CD4-positive, alpha-beta T cell treated with Interleukin-2 at 100 ng/mL for 4 hours (primary cell): ENCODE results near the gene RPS10.
"Not testable (repeated sequence)": the region's sequence is repeated elsewhere in the genome, so short reads cannot be mapped to it uniquely, and the experiment has no call there.

Experiments used
- DNase-seq: peaks from one replicate; pipeline ENCODE4 v3.0.0-alpha.2; 2020; ENCODE audit warnings: low spot score

Gene RPS10

DNA sequence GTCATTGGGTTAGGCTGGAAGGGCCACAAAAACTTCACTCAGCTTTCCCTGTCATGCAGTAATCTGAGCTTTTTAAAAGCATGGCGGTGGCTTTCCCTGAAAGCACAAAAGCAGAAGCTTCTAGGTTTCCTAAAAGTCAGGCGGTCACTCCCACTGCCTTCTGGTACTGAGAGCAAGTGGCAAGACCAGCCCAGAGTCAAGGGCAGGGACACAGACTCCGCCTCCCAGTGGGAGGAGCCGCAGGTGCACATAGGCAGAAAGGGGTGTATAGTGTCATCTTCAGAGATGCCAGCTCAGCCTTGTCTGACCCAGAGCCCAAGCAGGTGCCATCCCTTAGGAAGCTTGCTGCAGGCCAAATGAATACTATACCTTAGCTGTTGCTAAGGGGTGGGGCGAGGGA, 22.0 kb upstream of the RPS10 start:
- no peak for DNase-seq

DNA sequence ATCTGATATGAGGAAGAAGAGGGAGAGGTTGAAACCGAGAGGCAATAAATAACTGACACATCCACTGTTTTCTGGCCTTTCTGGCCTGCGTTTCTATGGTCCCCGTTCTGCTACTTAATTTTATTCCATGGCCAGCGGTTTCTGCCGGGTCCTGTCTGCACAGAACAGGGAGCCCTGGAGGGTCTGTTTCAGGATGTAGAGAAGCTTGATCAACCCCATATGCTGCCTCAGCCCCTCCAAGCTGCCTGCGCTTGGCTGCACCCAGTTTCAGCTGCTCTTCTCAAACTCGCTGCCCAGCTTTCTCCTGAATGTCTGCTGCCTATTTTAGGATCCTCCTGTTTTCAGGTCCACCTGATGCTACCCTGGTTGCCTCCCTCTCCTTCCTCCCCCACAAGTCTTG, 21.5 kb upstream of the RPS10 start:
- DNase-seq, result no peak

DNA sequence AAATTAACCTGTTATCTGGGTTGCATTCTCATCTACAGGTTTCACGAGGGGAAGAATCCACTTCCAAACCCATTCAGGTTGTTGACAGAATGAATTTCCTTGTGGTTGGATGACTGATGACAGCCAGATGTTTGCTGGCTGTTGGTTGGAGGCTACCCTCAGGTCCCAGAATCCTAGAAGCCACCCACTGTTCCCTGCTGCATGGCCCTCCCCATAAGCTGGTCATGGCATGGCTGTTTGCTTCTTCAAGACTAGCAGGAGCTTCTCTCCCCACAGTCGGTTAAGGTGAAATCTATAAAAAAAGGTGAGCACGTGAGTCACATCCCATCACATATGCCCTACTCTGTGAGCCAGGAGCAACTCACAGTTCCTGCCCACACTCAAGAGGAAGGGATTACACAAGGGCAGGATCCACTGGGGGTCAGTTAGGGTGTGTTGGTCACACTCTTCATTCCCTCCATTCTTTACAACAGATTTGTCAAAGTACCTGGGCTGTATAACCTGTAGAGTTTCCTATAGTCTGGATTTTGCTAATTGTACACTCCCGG, 19.5 kb upstream of the RPS10 start:
- DNase-seq, result no peak

DNA sequence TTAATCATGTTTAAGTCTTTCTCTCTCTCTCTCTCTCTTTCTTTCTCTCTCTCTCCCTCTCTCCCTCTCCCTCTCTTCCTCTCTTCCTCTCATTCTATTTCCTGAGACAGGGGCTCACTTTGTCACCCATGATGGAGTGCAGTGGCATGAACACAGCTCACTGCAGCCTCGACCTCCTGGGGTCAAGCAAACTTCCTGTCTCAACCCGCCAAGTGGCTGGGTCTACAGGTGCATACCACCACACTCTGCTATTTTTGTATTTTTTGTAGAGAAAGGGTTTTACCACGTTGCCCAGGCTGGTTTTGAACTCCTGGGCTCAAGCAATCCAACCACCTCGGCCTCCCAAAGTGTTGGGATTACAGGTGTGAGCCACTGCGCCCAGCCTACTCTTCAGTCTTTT, 15.7 kb upstream of the RPS10 start:
- no peak for DNase-seq

DNA sequence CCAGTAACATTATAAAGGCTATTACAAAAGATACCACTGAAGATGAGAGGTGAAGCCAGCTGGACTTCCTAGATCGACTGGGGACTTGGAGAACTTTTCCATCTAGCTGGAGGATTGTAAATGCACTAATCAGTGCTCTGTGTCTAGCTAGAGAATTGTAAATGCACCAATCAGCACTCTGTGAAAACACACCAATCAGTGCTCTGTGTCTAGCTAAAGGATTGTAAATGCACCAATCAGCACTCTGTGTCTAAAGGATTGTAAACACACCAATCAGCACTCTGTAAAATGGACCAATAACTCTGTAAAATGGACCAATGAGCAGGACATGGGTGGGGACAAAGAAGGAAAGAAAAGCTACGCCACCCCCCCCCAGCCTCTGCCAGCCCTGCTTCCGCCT, 13.6 kb upstream of the RPS10 start:
- no peak for DNase-seq

DNA sequence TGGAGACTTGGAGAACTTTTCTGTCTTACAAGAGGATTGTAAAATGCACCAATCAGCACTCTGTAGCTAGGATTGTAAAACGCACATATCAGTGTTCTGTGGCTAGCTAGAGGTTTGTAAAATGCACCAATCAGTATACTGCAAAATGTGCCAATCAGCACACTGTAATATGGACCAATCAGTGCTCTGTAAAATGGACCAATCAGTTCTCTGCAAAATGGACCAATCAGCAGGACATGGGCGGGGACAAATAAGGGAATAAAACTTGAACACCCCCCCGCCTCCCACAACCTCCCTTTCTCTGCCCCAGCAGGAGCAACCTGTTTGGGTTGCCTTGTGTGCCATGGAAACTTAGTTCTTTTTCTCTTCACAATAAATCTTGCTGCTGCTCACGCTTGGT, 12.8 kb upstream of the RPS10 start:
- DNase-seq, result no peak

DNA sequence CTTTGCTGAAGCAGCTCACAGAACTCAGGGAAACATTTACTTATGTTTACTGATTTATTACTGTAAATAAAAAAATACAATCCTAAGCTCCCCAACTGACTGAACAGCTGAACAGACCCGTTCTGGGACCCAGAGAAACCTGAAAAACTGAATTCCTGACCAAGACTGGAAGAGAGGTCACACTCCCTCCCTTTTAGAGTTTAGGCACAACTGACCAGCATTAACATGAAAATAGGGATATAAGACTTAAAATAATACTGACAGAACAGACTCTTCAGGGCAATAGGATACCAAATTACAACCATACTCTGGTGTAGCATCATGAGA, 11.7 kb upstream of the RPS10 start:
- DNase-seq, result no peak

DNA sequence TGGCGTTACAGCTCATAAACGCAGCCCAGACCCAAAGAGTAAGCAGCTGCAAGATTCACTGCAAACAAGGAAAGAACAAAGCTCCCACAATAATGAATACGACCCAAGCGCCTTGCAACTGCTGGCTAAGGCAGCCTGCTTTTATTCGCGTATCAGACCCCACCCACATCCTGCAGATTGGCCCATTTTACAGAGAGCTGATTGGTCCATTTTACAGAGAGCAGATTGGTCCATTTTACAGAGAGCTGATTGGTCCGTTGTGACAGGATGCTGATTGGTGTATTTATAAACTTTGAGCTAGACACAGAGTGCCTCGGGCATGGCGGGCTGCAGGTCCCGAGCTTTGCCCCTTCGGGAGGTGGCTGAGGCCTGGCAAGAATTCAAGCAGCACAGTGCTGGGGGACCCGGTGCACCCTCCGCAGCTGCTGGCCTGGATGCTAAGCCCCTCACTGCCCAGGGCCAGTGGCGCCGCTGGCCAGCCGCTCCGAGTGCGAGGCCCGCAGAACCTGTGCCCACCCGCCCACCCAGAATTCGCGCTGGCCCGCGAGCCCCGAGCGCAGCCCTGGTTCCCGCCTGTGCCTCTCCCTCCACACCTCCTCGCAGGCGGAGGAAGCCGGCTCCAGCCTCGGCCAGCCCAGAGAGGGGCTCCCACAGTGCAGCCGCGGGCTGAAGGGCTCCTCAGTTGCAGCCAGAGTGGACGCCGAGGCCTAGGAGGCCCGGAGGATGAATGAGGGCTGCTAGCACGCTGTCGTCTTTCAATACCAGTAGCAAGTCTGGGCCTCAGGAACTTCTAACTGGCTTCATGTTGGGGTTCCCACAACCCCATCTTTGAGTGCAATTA, 11.2 kb upstream of the RPS10 start:
- DNase-seq, result no peak

DNA sequence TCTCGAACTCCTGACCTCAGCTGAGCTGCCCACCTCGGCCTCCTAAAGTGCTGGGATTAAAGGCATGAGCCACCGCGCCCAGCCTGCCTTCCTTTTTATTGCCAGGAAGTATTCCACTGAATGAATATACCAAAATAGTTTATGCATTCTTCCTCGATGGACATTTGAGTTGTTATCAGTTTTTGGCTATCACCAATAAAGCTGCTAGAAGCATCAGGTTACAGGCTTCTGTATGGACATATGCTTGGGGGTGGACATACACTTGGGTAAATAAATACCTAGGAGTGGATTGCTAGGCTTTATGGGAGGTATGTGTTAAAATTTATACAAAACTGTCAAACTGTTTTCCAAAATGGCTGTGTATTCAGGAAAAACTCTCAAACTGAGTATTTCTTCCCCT, 10.0 kb upstream of the RPS10 start:
- no peak for DNase-seq

DNA sequence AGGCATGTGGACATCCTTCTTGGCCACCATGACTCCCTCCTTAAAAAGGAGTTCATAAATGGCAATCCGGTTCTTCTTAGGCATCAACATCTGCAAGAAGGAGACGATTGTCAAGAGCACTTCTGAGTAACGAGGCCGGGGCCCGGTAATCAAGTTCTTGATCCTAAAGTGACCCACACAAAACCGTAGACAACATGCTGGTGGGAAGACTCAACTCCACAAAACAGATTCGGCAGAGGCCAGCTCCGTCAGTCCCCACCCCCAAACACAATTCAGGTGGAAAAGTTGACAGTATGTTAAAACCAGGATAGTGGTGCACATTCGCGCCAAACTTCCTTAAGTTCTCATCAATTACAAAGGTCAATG, 754 bp downstream of the RPS10 start:
- peak; percentile 2 for DNase-seq

DNA sequence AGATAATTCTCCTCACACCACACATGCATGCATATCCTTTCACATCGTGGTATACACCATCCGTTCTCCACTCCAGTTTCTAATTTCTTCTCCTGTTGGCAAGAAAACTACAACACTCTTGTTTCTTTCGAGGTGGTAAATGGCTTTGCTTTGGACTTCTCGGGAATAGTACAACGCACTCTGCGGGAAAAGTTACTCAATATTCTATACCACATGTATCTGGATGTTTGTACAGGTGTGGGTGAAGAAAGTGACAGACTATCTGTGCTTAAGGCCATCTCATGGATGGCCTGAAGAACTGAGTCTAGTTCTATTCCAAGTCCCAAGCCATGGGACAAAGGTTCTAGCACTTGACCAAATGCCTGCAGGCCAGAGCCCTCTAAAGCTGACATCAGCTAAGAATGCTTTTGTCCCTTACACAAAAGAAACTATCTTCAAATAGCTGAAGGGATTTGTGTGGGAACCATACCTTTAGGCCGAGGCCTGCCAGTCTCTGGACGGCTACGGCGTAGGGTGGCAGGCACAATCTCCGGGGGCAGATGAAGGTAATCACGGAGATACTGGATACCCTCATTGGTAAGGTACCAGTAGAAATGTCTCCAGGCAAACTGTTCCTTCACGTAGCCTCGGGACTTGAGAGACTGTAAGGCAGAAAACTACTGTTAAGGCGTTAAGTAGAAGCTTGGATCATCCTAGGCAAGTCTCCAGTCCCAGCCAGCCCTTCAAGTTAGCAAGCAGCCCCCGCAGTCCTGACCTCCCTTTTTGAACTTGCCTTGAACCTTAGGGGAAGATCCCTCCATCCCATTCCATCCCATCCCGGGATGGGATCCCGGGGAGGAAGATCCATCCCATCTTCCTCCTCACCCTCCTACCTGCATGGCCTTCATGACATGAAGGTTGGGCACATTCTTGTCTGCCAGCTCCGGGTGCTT, 1.4 kb downstream of the RPS10 start:
- DNase-seq, result no peak

DNA sequence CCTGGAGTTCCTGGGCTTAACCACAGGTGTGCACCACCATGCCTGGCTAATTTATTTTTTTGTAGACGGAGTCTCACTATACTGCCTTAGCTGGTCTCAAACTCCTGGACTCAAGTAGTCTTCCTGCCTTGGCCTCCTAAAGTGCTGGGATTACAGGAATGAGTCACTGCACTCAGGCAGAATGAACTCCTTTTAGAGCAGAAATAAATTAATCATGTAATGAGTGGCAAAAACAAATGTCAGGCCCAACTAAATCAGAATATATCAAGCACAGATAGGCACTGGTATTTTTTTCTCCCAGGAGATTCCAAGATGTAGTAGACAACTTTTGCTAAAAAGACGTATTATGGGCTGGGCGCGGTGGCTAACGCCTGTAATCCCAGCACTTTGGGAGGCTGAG, 2.6 kb downstream of the RPS10 start:
- no peak for DNase-seq

DNA sequence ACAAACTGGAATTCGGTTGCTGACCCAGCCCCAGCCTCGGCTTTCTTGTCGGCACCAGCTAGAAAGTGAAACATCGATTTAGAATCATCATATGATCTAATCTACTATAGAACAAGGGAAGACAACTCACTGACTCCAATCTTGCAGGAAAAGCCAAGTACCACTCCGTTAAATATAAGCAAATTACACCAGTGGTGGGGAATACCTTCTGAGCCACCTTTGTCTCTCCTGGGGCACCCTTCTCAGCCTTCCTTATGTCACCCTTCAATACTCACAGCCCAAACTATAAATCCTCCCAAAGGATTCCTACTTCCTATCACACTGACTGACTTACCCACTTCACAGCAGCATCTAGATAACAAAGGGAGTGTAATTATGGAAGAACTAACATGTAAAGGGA, 7.5 kb downstream of the RPS10 start:
- no peak for DNase-seq

DNA sequence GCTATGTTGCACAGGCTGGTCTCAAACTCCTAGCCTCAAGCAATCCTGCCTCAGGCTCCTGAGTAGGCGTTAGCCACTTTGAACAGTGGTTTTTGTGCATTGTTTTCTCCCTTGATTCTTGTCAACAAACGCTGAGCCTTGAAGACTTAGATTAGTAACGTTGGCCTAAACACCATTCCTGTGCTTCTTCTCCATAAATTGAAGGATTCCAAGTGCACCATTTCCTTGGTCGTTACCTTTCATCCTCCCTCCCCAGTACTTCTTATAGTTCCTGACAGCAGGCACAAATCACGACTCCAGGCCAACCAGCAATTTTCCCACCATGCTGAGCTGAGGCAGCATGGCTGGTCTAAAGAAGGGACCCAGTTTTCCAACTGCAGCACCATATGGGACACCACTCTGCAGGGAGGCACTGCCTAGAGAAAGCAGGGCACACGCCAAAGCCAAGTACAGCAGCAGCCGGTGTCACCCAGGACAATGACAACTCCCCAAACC, 8.9 kb downstream of the RPS10 start:
- DNase-seq, result no peak

DNA sequence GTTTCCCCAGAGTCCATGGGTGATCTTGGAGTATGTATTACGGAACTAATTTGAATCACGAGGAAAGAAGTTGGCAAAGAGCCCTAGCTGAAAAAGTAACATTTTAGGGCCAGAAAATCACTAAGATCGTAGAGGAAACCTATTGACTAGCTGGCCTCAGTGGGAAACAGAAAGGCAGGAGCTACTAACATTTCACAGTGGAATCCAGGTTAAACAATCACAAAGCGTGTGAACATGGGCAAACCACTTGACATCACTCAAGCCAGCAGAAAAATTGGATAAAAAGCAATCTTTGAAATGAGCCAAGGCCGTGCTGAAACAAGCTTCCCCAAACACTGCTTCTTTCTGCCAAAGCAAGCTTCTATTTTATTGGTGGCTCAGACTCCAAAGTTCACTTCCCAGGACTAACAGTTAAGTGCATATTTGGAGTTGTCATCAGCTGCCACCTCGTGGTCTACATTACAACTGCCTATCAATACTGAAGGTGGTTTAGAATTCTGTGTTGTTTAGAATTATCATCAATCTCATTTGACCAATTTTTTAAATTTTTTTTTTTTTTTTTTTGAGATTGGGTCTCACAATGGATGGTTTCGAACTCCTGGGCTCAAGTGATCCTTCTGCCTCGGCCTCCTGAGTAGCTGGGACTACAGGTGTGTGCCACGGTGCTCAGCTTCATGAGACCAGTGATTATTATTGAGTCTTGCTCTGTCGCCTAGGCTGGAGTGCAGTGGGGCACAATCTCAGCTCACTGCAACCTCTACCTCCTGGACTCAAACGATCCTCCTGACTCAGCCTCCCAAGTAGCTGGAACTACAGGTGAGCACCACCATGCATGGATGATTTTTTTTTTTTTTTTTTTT, 10.6 kb downstream of the RPS10 start:
- DNase-seq, result peak; percentile 62

DNA sequence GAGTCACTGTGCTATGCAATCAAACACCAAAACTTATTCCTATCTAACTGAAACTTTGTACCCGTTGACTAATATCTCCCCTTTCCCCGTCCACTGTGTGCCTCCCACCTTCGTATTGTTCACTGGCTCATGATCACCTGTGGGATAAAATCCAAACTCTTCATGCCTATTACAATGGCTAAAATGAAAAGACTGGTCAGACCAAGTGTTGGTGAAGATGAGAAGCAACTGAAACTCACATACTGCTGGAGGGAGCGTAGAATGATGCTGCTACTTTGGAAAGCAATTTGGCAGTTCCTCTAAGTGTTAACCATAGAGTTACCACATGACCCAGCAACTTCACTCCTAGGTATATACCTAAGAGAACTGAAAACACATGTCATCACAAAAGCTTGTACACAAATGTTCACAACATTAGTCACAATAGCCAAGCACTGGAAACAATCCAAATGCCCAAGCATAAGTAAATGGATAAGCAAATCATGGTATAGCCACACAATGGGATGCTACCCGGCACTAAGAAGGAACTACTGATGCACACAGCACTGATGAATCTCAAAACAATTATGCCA, 13.1 kb downstream of the RPS10 start:
- DNase-seq, result no peak

DNA sequence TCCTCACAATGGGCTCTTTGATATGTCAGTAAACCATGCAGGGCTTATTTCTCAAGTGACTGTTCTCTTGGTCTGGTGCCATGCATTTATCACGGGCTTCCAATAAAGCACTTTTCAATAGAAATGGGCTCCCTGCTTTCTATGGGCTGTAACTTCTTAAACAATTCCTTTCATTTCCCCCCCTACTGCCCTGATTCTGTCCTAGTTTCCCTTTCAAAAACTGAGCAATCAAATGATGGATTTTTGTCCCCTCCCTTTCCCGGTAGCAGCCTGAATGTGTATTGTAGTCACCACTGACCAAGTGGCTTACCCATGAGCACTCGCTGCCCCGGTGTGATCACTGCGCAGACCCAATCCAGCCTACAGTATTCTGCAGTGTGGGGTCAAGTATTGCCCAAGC, 13.9 kb downstream of the RPS10 start:
- DNase-seq, result no peak

DNA sequence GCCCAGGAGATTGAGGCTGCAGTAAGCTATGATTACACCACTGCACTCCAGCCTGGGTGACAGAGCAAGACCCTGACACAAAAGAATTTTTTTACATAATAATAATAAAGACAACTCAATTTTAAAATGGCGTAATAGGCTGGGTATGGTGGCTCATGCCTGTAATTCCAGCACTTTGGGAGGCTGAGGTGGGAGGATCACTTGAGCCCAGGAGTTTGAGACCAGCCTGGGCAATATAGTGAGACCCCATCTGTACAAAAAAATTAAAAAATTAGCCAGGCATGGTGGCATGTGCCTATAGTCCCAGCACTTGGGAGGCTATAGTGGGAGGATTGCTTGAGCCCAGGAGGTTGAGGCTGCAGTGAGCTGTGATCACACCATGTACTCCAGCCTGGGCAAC, 18.0 kb downstream of the RPS10 start:
- DNase-seq, result not testable (repeated sequence)

DNA sequence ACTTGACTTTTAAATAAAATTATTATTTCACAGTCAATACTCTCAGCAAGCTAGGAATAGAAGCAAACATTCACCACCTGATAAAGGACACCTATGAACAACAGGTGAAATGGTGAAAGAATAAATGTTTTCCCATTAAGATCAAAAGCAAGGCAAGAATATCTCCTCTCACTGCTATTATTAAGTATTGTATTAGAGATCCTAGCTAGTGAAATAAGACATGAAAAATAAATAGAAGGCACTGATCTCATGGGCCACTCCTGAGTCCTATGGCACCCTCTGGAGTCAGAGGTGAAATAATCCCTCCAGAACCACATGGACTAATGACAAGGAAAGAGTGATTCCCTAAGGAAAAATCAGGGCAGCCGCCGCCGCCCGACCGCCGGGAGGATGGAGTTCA, 29.4 kb downstream of the RPS10 start:
- no peak for DNase-seq

DNA sequence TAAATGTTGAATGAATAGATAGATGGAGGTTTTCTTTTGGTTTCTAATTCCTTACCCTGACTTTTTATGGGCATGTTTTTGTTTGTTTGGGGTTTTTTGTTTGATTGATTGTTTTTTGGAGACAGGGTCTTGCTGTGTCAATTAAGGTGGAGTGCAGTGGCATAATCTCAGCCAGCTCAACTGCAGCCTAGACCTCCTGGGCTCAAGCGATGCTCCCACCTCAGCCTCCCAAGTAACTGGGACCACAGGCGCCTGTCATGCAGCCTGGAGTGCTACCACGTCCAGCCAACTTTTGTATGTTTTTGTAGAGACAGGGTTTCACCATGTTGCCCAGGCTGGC, 31.9 kb downstream of the RPS10 start:
- no peak for DNase-seq

DNA sequence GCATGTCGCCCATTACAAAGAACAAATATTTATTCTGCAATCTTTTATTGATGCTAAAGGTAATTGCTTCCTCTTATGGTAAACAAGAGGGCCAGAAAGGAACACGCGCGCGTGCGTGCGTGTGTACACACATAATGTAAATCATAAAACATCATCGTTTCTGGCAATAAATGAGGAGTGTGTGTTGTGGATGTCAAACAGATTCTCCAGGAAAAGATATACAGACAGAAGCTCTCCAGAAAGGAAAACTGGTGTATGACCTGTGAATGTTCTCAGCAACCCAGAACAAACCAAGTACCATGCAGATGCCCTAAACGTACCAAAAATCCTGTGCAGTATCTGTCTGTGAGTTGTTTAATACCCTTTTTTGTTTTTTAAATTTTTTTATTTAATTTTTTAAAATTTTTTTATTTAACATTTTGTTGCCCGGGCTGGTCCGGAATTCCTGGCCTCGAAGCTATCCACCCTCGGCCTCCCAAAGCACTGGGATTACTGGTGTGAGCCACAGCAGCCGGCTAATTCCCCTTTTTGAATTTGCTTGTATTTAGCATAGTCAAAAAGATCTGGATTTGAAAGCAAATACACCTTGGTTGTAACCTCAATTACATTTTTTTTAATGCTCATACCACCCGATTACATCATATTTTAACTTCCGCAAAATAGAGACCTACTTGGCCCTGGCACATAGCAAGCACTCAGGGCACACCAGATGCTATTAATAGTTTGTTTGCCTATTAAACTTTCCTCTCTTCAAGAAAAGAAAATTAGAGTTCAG, 32.5 kb downstream of the RPS10 start:
- DNase-seq, result no peak
